Effector memory CD4-positive, alpha-beta T cell (primary cell): ENCODE results near the gene DEDD2.

Experiments used
- DNase-seq, 3 donors: peaks; one replicate each; pipeline ENCODE4 v3.0.0-alpha.2; 2020
- H3K27ac ChIP-seq: 2 replicates; pipeline ENCODE4 v1.7.0; 2013; ENCODE audit warnings: mild to moderate bottlenecking, low read length, moderate library complexity; ENCODE audit not compliant: insufficient read depth, poor library complexity, severe bottlenecking
- H3K27me3 ChIP-seq: replicated peaks from 2 replicates; pipeline ENCODE4 v1.7.0; 2013; ENCODE audit warnings: mild to moderate bottlenecking, low read length; ENCODE audit not compliant: insufficient read depth, control insufficient read depth, poor library complexity, severe bottlenecking
- H3K36me3 ChIP-seq: 2 replicates; pipeline ENCODE4 v1.7.0; 2013; ENCODE audit warnings: mild to moderate bottlenecking, low read length, moderate library complexity; ENCODE audit not compliant: control insufficient read depth, insufficient read depth
- H3K4me1 ChIP-seq: 2 replicates; pipeline ENCODE4 v1.7.0; 2013; ENCODE audit warnings: low read length, mild to moderate bottlenecking; ENCODE audit not compliant: control insufficient read depth, insufficient read depth, poor library complexity, severe bottlenecking
- H3K4me3 ChIP-seq: 2 replicates; pipeline ENCODE4 v1.7.0; 2013; ENCODE audit warnings: low read length, low read depth, mild to moderate bottlenecking; ENCODE audit not compliant: insufficient read depth, poor library complexity, severe bottlenecking
- H3K9me3 ChIP-seq: 2 replicates; pipeline ENCODE4 v1.7.0; 2013; ENCODE audit warnings: mild to moderate bottlenecking, low read length, moderate library complexity; ENCODE audit not compliant: control insufficient read depth

The DEDD2 gene

DNA sequence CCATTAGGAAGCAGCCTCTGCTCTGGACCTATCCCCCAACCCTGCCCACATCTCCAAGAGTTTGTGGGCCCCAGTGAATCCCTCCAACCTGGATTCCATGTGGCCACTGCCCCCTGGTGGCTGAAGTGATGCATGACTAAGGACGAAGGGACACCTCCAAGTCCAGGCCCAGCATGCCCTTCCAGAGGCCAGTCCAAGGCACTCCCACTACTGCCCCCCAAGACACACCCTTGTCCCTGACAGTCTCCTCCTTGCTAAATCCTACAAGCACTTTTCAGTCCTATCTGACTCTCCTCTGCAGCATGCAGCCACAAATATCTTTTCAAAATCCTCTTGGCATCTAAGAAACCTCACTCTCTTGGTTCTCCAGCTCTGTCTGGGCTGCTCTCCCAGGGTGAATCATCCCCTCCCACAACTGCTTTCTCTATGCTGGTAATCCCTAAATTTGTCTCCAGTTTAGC is 33.0 kb downstream of the DEDD2 start:
- peaks cover 22% of the 10 kb centered on the region for H3K4me1 ChIP-seq
- no peak overlapping the region for H3K4me3 ChIP-seq
- H3K9me3 ChIP-seq: no peaks in the 10 kb centered on the region
- peak; percentile 30 to 63 (median 43) for DNase-seq
- no peak overlapping the region for H3K27ac ChIP-seq
- H3K36me3 ChIP-seq: no peaks in the 10 kb centered on the region
- no peaks in the 10 kb centered on the region for H3K27me3 ChIP-seq

- Histone ChIP-seq H3K9me3 (no peaks in the 10 kb centered on the region), H3K27me3 (no peaks in the 10 kb centered on the region), H3K4me3 (no peak overlapping the region), H3K27ac (no peak overlapping the region), H3K36me3 (no peaks in the 10 kb centered on the region), H3K4me1 (peaks cover 18% of the 10 kb centered on the region)
- DNase-seq: no peak
Observed at GRCh38 chr19:42178791-42179674, 38.4 kb downstream of the DEDD2 start.

- Histone ChIP-seq H3K27ac (no peak overlapping the region), H3K36me3 (no peaks in the 10 kb centered on the region), H3K4me1 (peaks cover 17% of the 10 kb centered on the region), H3K4me3 (peak overlapping the region; percentile 45), H3K9me3 (no peaks in the 10 kb centered on the region), H3K27me3 (no peaks in the 10 kb centered on the region)
- DNase-seq: no peak
Observed at GRCh38 chr19:42177686-42178019, 39.8 kb downstream of the DEDD2 start.

DNA sequence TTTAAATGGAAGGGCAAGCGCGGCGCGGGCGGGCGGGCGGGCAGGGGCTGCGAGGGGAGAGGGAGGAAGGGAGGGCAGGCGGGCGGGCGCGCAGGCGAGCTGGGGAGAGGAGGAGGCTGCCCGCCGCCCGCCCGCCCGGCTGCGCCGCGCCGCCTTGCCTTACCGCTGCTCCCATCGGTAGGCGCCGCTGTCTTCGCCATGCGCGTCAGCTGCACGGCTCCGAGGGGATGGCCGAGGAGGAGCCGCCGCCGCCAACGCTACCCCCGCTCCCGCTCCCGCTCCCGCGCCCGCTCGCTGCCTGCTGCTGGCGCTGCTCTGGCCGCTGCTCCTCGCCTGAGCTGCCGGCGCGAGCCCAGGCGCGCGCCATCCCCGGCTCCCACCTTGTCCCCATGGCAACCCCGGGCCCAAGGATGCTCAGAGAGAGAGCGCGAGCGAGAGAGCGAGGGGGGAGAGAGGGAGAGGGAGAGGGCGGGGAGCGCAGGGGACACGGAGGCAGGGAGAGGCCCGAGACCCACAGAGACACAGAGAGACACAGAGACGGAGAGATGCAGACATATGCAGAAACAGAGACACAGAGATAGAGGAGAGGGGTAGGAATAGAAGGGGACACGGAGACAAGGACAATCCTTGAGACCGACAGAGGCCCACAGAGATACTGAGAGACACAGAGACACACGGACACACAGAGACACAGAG is 40.3 kb downstream of the DEDD2 start:
- Histone ChIP-seq H3K4me3 (peak overlapping the region; percentile 45), H3K36me3 (no peaks in the 10 kb centered on the region), H3K9me3 (no peaks in the 10 kb centered on the region), H3K27ac (peak overlapping the region; percentile 4), H3K4me1 (peaks cover 17% of the 10 kb centered on the region), H3K27me3 (no peaks in the 10 kb centered on the region)
- peak; percentile 62 to 70 (median 66) for DNase-seq

DNA sequence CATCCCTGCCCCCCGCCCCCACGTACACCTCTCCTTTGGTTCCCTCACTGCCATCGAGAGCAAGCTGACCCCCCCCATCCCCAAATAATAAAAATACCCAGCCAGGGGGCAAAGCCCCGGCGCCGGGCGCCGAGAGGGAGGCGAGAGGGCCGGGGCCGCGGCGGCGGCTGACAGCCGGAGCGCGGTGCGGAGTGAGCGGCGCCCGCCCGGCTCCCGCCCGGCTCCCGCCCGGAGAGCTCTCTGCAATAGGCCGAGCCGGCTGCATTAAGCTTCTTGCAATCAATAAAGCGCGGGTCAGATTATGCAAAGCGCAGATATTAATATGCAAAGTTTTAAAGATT is 40.9 kb downstream of the DEDD2 start:
- Histone ChIP-seq H3K27ac (peak overlapping the region; percentile 27), H3K27me3 (no peaks in the 10 kb centered on the region)
- DNase-seq: no peak

DNA sequence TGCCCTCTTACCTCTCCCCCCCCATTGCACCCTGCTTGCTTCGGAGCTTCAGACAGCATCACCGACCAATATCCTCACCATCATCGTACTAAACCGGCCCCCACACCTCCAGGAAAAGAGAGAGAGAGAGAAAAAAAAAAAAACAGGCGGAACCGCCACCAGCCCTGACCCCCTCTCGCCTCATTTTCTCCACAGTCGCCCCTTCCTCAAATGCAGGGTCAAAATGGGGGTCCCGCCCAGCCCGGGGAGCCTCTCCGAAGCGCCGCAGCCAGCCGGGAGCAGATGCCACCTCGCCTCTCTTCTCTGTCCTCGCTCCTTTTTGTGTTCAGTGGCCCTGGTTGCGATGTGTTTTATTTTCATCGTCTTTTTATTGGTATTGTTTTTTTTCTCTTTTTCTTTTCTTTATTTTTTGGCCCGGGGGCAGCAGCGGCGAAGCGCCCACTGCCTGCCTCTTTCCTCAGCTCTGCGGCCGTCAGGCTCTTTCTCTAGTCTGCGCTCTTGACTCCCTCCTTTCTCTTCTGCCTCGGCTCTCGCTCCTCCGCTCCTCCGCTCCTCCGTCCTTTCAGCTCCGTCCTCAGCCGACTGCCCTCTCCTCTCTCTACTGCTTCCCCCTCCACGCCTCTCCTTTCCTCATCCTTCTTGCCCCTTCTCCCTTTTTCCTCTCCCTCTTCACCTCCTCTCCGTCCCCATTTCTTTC is 41.4 kb downstream of the DEDD2 start:
- no peaks in the 10 kb centered on the region for H3K9me3 ChIP-seq
- H3K27me3 ChIP-seq: no peaks in the 10 kb centered on the region
- DNase-seq: no peak
- no peaks in the 10 kb centered on the region for H3K36me3 ChIP-seq
- peaks cover 17% of the 10 kb centered on the region for H3K4me1 ChIP-seq
- peak overlapping the region; percentile 27 for H3K27ac ChIP-seq
- peak overlapping the region; percentile 51 for H3K4me3 ChIP-seq

More for the DNA sequence above, 40.9 kb downstream of the DEDD2 start:
- Histone ChIP-seq H3K36me3 (no peaks in the 10 kb centered on the region), H3K4me3 (peak overlapping the region; percentile 51), H3K9me3 (no peaks in the 10 kb centered on the region), H3K4me1 (peaks cover 17% of the 10 kb centered on the region)

GRCh38 chr19:42174958-42175734 is 42.3 kb downstream of the DEDD2 start:
- no peak overlapping the region for H3K27ac ChIP-seq
- no peaks in the 10 kb centered on the region for H3K36me3 ChIP-seq
- H3K9me3 ChIP-seq: no peaks in the 10 kb centered on the region
- DNase-seq: no peak
- no peak overlapping the region for H3K4me3 ChIP-seq
- no peaks in the 10 kb centered on the region for H3K27me3 ChIP-seq
- peaks cover 17% of the 10 kb centered on the region for H3K4me1 ChIP-seq

- Histone ChIP-seq H3K4me1 (peaks cover 17% of the 10 kb centered on the region), H3K27ac (no peak overlapping the region), H3K9me3 (no peaks in the 10 kb centered on the region), H3K36me3 (no peaks in the 10 kb centered on the region), H3K27me3 (no peaks in the 10 kb centered on the region), H3K4me3 (no peak overlapping the region)
- no peak for DNase-seq
Observed at GRCh38 chr19:42174188-42174587, 43.3 kb downstream of the DEDD2 start.

- no peak overlapping the region for H3K4me3 ChIP-seq
- H3K27me3 ChIP-seq: no peaks in the 10 kb centered on the region
Observed at GRCh38 chr19:42173695-42174094, 43.8 kb downstream of the DEDD2 start.

More at GRCh38 chr19:42173695-42174094, 43.8 kb downstream of the DEDD2 start:
- Histone ChIP-seq H3K9me3 (no peaks in the 10 kb centered on the region), H3K4me1 (peaks cover 17% of the 10 kb centered on the region), H3K36me3 (no peaks in the 10 kb centered on the region), H3K27ac (no peak overlapping the region)
- no peak for DNase-seq
